Measurements from ENCODE around the gene SLC16A3.

DNA sequence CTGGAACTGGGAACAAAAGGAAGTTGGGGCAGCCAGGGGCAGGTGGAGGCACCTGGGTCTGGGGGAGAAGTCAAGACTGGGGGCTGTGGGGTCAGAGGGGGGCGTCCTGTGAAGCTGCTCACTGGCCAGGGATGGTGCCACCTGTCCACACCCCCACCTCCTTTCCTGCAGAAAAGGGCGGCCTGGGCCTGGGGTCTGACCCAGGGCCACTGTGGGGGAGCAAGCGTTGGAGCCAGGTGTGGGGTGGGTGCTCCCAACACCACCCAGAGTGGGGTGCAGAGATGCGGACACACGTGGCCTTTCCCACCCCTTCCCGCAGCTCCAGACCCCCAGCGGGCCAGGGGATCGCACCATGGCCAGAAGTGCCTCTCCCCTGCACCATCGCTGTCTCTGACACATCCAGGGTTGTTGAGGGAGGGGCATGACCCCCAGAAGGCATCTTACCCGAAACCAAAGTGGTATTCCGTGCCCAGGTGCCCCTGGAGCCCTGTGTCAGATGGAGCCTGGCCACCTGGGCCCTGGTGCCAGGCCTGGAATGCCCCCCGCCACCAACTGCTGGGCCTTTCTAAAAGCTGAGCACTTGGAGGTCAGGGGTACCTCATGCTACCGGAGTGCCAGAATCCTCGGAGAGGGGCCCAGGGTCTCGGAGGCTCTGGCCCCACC, 2.6 kb upstream of the SLC16A3 start:
- no peak for TF ChIP-seq EZH2 (IDR thresholded peaks at IDR 0.05; ENCODE audit: borderline replicate concordance, insufficient read depth, low read depth, low read length, poor library complexity, severe bottlenecking)
- TF ChIP-seq, protein P1, sequence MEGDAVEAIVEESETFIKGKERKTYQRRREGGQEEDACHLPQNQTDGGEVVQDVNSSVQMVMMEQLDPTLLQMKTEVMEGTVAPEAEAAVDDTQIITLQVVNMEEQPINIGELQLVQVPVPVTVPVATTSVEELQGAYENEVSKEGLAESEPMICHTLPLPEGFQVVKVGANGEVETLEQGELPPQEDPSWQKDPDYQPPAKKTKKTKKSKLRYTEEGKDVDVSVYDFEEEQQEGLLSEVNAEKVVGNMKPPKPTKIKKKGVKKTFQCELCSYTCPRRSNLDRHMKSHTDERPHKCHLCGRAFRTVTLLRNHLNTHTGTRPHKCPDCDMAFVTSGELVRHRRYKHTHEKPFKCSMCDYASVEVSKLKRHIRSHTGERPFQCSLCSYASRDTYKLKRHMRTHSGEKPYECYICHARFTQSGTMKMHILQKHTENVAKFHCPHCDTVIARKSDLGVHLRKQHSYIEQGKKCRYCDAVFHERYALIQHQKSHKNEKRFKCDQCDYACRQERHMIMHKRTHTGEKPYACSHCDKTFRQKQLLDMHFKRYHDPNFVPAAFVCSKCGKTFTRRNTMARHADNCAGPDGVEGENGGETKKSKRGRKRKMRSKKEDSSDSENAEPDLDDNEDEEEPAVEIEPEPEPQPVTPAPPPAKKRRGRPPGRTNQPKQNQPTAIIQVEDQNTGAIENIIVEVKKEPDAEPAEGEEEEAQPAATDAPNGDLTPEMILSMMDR (IDR thresholded peaks at IDR 0.05), result no peak

Measured in B cell (primary cell).